GM19372 (cell line): Measurements from ENCODE around the gene DUXB.

Experiments
- ATAC-seq: cut with Tn5 transposase; IDR thresholded peaks from one replicate; pipeline ENCODE4 v1.9.1; 2021; ENCODE audit warnings: mild to moderate bottlenecking, low read depth, moderate library complexity; ENCODE audit not compliant: unreplicated experiment

Gene DUXB

DNA sequence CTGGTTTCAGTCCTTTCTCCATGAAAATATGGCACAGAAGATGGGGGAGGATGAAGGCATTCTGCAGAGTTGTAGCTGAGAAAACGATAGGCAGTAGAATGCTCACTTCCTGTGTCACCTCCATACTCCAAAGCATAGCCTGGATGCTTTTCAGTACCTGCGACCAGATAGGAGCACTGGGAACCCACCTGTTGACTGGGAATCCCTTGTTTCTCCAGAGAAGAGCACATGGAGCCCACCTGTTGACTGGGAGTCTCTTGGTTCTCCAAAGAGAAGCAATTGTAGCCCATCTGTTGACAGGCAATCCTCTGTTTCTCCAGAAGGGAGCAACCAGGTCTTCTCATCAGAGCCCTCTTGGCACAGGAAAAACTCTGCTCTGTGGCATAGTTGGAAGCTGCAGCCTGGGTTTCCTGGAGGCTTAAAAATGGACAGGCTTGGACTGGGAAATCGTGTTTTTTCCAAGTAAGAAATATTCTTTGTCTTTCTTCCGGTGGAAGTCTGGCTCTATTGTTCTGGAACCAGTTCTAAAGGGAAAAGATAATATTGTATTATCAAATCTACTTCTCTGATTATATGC is 40.4 kb downstream of the DUXB start:
- no peak for ATAC-seq

- ATAC-seq, result no peak
Measured at GRCh38 chr16:75660321-75660720, 40.9 kb downstream of the DUXB start.

GRCh38 chr16:75658175-75658574 is 43.1 kb downstream of the DUXB start:
- no peak for ATAC-seq

GRCh38 chr16:75653922-75654321 is 47.3 kb downstream of the DUXB start:
- ATAC-seq, result no peak

DNA sequence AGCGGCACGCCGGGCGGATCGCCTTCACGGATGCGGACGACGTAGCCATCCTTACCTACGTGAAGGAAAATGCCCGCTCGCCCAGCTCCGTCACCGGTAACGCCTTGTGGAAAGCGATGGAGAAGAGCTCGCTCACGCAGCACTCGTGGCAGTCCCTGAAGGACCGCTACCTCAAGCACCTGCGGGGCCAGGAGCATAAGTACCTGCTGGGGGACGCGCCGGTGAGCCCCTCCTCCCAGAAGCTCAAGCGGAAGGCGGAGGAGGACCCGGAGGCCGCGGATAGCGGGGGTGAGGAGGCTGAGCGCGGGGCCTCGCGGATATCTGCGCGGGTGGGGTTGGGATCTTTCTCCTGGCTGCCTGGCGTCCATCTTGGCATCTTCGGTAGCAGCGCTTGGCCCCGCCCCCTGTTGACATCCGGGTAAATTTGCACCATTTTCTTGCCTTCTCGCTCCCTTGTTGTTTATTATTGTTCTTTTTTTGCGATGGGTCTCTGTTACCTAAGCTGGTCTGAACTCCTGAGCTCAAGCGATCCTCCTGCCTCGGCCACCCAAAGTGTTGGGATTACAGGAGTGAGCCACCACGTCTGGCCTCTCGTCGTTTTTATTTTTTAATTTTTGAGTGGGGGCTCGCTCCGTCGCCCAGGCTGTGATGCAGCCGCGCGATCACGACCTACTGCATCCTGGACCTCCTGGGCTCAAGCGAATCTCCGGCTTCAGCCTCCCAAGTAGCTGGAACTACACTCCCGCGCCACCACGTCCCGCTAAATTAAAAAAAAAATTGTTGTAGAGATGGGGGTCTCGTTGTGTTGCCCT is 52.8 kb downstream of the DUXB start:
- ATAC-seq, result peak; percentile 23

- ATAC-seq, result peak; percentile 83
Measured at GRCh38 chr16:75647492-75648264, 53.6 kb downstream of the DUXB start, which contains the start of the genes KARS1 and TERF2IP. KARS1 (minus strand) TSS chr16:75647665; CDS start chr16:75647639, 26 bp downstream. TERF2IP (plus strand) TSS chr16:75647773; CDS start chr16:75647883, 110 bp downstream.

GRCh38 chr16:75647112-75647491 is 54.2 kb downstream of the DUXB start:
- peak; percentile 19 for ATAC-seq

DNA sequence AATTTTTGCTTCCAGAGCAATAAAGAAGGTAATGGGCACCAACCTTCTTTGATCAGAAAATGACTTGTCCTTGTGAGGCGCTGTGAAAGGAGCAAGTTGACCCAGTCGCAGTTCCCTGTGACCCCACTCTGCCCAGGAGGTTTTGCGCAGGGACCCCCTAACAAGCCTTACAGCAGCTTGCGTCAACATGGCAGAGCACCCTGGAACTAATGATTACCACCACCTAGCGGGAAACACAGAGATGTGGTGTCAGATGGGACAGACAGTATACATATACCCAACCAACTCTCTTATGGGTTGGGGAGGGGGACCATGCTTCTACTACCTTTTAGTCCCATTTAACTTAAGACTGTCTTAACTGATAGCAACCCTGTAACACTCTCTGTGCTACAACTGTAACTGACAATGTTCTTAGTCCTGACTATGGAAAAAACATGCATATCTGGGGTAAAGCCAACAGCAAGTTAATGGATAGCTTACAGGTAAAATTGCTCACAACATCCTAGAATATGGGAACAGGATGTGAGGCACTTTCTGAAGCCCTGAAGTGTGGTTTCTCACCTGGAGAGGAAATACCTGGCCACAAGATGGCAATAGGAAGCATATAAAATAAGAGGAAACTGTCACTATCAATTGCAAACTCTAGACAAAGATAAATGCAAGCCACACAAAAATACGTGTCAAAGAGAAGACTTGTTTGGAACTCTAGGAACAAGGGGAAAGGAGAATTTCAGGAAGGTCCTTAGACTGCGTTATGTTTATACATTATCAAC is 56.8 kb downstream of the DUXB start:
- ATAC-seq, result no peak
